Gastroesophageal sphincter (tissue), 4 donors: ENCODE measurements around the gene RIPK4. TPM values are rescaled to one million over a fixed set of nuclear protein-coding genes. Genes with fewer than 3 reads are reported as not detected.
A peak's percentile ranks its signal among the peaks of the same experiment; 100 is the strongest.

ENCODE experiments used
- ATAC-seq: fragments of 150-250 bp; one replicate; pipeline ENCODE4 v1.9.1; 2016; ENCODE audit warnings: mild to moderate bottlenecking, moderate library complexity
- H3K27ac ChIP-seq, 4 donors: fragments of 200-600 bp; sonication (generic) in 3 of 4; 1 replicate in 3 of 4; 2 replicates in 1 of 4; pipeline ENCODE4 v1.5.1; 2016 to 2019
- H3K27me3 ChIP-seq: fragments of 200-600 bp; sonication (generic); one replicate; pipeline ENCODE4 v1.5.1; 2019
- H3K36me3 ChIP-seq, 2 donors: fragments of 200-600 bp; sonication (generic); one replicate each; pipeline ENCODE4 v1.5.1; 2019; ENCODE audit warnings: control low read depth in 1 of 2
- H3K4me1 ChIP-seq, 3 donors: fragments of 200-600 bp; sonication (generic); 1 replicate in 2 of 3; 2 replicates in 1 of 3; pipeline ENCODE4 v1.5.1; 2016 to 2019; ENCODE audit warnings: control low read depth in 2 of 3
- H3K4me3 ChIP-seq, 2 donors: fragments of 200-600 bp; sonication (generic); one replicate each; pipeline ENCODE4 v1.5.1; 2019; ENCODE audit warnings: mild to moderate bottlenecking in 1 of 2, moderate library complexity in 1 of 2
- H3K9me3 ChIP-seq, 3 donors: fragments of 200-600 bp; sonication (generic); one replicate each; pipeline ENCODE4 v1.5.1; 2017 to 2019; ENCODE audit warnings: control low read depth in 2 of 3
- EP300 ChIP-seq: sonication (generic); formaldehyde crosslinking; IDR thresholded peaks from one replicate; pipeline ENCODE4 v1.6.1; 2017; ENCODE audit warnings: antibody characterized with exemption, mild to moderate bottlenecking
- POLR2A ChIP-seq, 2 donors: fragments of 450-650 bp; IDR thresholded peaks; one replicate each; pipeline ENCODE4 v1.6.1; 2017; ENCODE audit warnings: antibody characterized with exemption in 2 of 2, mild to moderate bottlenecking in 2 of 2, moderate library complexity in 1 of 2
- POLR2AphosphoS5 ChIP-seq: sonication (generic); formaldehyde crosslinking; IDR thresholded peaks from one replicate; pipeline ENCODE4 v1.6.1; 2017; ENCODE audit warnings: antibody characterized with exemption
- WGBS, 2 donors: methylation state at CpG; one replicate each; pipeline ENCODE4 v1.1.5; 2018; ENCODE audit warnings: low coverage in 1 of 2; 5-methylcytosine and 5-hydroxymethylcytosine counted together
- total RNA-seq, 4 donors: library from RNA; depleted of rRNA; stranded (reverse); fragments of >200 nt; gene quantifications; one replicate each; pipeline ENCODE4 v1.1.0, GENCODE V29; 2016
- TF ChIP-seq, protein P1 (sequence below), 4 experiments: fragments of 200-600 bp in 2 of 4; fragments of 450-650 bp in 2 of 4; sonication (generic) in 1 of 4; IDR thresholded peaks; one replicate each; pipeline ENCODE4 v1.5.1; 2017 to 2019; ENCODE audit warnings: antibody characterized with exemption in 4 of 4, mild to moderate bottlenecking in 2 of 4, moderate library complexity in 2 of 4

The RIPK4 gene
- total RNA-seq, 4 donors from 2014 or later: 0.40 to 5.8 (median 1.5) TPM

DNA sequence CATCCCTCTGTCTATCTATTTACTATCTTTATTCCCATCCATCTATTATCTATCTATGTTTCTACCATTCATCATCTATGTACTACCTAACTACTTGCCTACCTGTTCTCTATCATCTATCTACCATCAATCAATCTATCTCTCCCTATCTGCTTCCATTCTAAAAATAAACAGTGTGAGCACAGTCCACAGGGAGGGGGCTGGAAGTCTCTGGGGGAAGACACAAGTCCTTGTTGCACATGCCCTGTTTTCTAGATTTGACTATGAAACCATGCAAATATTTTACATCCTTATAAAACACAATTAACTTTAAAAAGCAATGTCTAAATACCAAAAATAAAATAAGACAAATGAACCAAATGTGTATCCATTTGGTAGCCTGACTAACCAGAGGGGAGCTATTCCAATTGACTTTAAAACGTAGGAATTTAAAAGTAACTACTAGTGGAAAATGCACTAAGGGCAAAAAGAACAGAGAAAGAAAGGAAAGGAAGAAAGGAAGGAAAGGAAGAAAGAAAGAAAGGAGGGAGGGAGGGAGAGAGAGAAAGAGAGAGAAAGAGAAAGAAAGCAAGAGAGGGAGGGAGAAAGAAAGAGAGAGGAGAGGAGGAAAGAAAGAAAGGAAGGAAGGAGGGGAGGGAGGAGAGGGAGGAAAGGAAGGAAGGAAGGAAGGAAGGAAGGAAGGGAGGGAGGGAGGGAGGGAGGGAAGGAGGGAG lies 13.6 kb upstream of the RIPK4 start:
- peaks cover 0 to 24% (median 3%) of the 10 kb centered on the region in 3 donors for H3K4me1 ChIP-seq
- no peaks in the 10 kb centered on the region for H3K9me3 ChIP-seq
- WGBS, 2 donors: 40 to 57% methylated on average over 1 of the region's 1 CpG
- H3K27ac ChIP-seq: no peak overlapping the region
- no peak for TF ChIP-seq EP300
- TF ChIP-seq POLR2A (IDR thresholded peaks at IDR 0.05): no peak
- TF ChIP-seq POLR2AphosphoS5: no peak
- TF ChIP-seq, protein P1, sequence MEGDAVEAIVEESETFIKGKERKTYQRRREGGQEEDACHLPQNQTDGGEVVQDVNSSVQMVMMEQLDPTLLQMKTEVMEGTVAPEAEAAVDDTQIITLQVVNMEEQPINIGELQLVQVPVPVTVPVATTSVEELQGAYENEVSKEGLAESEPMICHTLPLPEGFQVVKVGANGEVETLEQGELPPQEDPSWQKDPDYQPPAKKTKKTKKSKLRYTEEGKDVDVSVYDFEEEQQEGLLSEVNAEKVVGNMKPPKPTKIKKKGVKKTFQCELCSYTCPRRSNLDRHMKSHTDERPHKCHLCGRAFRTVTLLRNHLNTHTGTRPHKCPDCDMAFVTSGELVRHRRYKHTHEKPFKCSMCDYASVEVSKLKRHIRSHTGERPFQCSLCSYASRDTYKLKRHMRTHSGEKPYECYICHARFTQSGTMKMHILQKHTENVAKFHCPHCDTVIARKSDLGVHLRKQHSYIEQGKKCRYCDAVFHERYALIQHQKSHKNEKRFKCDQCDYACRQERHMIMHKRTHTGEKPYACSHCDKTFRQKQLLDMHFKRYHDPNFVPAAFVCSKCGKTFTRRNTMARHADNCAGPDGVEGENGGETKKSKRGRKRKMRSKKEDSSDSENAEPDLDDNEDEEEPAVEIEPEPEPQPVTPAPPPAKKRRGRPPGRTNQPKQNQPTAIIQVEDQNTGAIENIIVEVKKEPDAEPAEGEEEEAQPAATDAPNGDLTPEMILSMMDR (IDR thresholded peaks at IDR 0.05): no peak
- H3K36me3 ChIP-seq: no peaks in the 10 kb centered on the region
- H3K27me3 ChIP-seq: peaks cover 84% of the 10 kb centered on the region
- no peak for ATAC-seq
- H3K4me3 ChIP-seq: no peak overlapping the region

DNA sequence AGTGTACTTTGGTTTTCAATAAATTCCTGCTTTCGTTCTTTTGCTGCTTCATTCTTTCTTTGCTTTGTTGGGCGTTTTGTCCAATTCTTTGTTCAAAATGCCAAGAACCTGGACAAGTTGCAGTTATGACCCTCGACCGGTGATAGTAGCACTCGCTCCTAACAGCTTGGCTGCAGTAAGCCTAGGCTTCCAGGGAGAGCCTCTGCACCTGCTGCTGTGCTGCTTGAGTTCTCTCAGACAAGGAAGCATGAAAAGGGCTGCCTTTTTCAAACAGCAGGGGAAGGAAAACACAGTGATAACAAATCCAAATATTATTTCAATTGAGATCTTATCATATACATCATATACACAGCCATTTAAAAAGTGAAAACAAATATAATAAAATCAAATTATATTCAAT lies 12.8 kb upstream of the RIPK4 start:
- H3K36me3 ChIP-seq: no peaks in the 10 kb centered on the region
- peaks cover 83% of the 10 kb centered on the region for H3K27me3 ChIP-seq
- no peaks in the 10 kb centered on the region for H3K9me3 ChIP-seq
- no peak overlapping the region for H3K4me3 ChIP-seq
- H3K27ac ChIP-seq: no peak overlapping the region
- no peak for ATAC-seq
- TF ChIP-seq POLR2A (IDR thresholded peaks at IDR 0.05) (no peak), EP300 (no peak), POLR2AphosphoS5 (no peak)
- TF ChIP-seq, protein P1 (IDR thresholded peaks at IDR 0.05): no peak
- WGBS, 2 donors: 32 to 45% methylated on average over 5 of the region's 5 CpGs
- peaks cover 0 to 24% (median 3%) of the 10 kb centered on the region in 3 donors for H3K4me1 ChIP-seq

- no peaks in the 10 kb centered on the region for H3K9me3 ChIP-seq
- peaks cover 82% of the 10 kb centered on the region for H3K27me3 ChIP-seq
- H3K36me3 ChIP-seq: no peaks in the 10 kb centered on the region
- TF ChIP-seq POLR2AphosphoS5: no peak
- no peak for TF ChIP-seq EP300
- no peak for TF ChIP-seq POLR2A (IDR thresholded peaks at IDR 0.05)
- TF ChIP-seq, protein P1 (IDR thresholded peaks at IDR 0.05): no peak
- ATAC-seq: no peak
- H3K4me3 ChIP-seq: no peak overlapping the region
- no peak overlapping the region for H3K27ac ChIP-seq
- WGBS, 2 donors: 12 to 50% methylated on average over 1 to 7 of the region's 16 CpGs
- H3K4me1 ChIP-seq: peaks cover 0 to 24% (median 3%) of the 10 kb centered on the region in 3 donors
Observed at GRCh38 chr21:41778930-41779600, 12.2 kb upstream of the RIPK4 start.

GRCh38 chr21:41777951-41778815 lies 11.3 kb upstream of the RIPK4 start:
- peak; percentile 93 for ATAC-seq
- peaks cover 82% of the 10 kb centered on the region for H3K27me3 ChIP-seq
- H3K36me3 ChIP-seq: no peaks in the 10 kb centered on the region
- no peak overlapping the region for H3K4me3 ChIP-seq
- H3K4me1 ChIP-seq: peaks cover 0 to 24% (median 3%) of the 10 kb centered on the region in 3 donors
- no peaks in the 10 kb centered on the region for H3K9me3 ChIP-seq
- TF ChIP-seq POLR2A (IDR thresholded peaks at IDR 0.05) (no peak), POLR2AphosphoS5 (peak; percentile 45)
- TF ChIP-seq, protein P1 (IDR thresholded peaks at IDR 0.05): peak; percentile 83 to 98 (median 94)
- 3 to 26% methylated on average over 4 to 7 of the region's 45 CpGs for WGBS, 2 donors
- no peak overlapping the region for H3K27ac ChIP-seq
